ENCODE data around the gene ALB.
A peak's percentile ranks its signal among the peaks of the same experiment; 100 is the strongest.

The ALB gene

GRCh38 chr4:73409012-73409862, 5.2 kb downstream of the ALB start:
- DNase-seq = no peak

DNA sequence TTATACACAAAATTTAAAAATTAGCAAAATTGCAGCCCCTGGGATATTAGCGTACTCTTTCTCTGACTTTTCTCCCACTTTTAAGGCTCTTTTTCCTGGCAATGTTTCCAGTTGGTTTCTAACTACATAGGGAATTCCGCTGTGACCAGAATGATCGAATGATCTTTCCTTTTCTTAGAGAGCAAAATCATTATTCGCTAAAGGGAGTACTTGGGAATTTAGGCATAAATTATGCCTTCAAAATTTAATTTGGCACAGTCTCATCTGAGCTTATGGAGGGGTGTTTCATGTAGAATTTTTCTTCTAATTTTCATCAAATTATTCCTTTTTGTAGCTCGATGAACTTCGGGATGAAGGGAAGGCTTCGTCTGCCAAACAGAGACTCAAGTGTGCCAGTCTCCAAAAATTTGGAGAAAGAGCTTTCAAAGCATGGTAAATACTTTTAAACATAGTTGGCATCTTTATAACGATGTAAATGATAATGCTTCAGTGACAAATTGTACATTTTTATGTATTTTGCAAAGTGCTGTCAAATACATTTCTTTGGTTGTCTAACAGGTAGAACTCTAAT, 6.0 kb downstream of the ALB start:
- DNase-seq = no peak

GRCh38 chr4:73410916-73411730, 7.0 kb downstream of the ALB start:
- no peak for DNase-seq

DNA sequence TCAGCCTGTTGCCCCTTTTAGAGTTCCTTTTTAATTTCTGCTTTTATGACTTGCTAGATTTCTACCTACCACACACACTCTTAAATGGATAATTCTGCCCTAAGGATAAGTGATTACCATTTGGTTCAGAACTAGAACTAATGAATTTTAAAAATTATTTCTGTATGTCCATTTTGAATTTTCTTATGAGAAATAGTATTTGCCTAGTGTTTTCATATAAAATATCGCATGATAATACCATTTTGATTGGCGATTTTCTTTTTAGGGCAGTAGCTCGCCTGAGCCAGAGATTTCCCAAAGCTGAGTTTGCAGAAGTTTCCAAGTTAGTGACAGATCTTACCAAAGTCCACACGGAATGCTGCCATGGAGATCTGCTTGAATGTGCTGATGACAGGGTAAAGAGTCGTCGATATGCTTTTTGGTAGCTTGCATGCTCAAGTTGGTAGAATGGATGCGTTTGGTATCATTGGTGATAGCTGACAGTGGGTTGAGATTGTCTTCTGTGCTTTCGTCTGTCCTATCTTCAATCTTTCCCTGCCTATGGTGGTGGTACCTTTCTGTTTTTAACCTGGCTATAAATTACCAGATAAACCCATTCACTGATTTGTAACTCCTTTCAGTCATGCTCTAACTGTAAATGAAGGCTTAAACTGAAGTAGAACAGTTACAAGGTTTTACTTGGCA, 7.8 kb downstream of the ALB start:
- no peak for DNase-seq

- no peak for DNase-seq
Observed at GRCh38 chr4:73413294-73413755, 9.2 kb downstream of the ALB start.

DNA sequence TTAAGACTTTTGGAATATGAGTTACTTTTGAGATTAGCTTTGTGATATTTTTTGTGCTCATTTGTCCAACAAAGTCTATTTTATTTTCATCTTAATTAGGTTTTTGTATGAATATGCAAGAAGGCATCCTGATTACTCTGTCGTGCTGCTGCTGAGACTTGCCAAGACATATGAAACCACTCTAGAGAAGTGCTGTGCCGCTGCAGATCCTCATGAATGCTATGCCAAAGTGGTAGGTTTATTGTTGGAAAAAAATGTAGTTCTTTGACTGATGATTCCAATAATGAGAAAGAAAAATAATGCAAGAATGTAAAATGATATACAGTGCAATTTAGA, 10.8 kb downstream of the ALB start:
- DNase-seq = no peak

DNA sequence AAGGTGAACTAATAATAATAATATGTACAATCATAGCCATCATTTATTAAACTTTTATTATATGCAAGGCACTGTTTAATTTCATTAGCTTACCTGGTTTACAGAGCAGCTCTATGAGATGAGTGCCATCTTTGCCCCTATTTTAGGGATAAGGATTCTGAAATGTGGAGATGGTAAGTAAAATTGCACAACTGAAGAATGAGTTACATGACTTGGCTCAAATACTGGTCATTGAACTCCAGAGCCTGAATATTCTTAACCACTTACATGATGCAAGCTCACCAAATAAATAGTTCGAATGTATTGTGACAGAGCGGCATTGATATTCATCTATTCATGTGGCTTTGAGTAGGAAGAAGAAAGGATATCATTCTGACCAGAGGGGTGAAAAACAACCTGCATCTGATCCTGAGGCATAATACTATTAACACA, 11.7 kb downstream of the ALB start:
- DNase-seq = no peak

DNA sequence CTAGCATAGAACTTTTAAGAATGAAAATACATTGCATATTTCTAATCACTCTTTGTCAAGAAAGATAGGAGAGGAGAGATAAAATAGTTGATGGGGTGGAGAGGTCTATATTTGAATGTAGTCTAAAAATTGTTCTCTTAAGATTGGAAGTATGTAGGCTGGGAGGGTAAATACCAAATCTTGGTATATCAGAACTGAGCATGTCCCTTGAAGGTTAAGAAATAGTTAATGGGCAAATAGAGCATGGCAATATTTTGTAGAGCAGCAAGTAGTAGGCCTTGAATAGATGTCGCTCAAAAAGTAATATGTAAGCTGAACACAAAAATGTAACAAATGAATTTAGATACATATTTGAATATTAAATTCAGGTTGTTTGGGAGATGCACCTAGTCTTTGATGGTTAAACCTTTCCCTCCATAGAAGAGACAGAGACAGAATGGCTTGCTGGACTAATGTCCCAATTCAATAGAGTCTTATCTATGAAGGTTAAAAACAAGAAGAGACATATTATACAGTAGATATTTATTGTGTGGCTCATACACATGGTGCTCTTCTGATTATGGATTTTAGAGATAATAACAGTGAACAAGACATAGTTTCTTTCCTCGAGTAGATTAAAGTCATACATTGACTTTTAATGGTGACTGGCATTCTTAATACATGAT, 12.5 kb downstream of the ALB start:
- DNase-seq = no peak

DNA sequence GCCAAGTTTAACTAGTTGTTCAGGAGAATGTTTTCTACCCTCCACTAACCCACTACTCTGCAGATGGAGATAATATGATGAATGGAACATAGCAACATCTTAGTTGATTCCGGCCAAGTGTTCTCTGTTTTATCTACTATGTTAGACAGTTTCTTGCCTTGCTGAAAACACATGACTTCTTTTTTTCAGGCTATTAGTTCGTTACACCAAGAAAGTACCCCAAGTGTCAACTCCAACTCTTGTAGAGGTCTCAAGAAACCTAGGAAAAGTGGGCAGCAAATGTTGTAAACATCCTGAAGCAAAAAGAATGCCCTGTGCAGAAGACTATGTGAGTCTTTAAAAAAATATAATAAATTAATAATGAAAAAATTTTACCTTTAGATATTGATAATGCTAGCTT, 13.3 kb downstream of the ALB start:
- no peak for DNase-seq

DNA sequence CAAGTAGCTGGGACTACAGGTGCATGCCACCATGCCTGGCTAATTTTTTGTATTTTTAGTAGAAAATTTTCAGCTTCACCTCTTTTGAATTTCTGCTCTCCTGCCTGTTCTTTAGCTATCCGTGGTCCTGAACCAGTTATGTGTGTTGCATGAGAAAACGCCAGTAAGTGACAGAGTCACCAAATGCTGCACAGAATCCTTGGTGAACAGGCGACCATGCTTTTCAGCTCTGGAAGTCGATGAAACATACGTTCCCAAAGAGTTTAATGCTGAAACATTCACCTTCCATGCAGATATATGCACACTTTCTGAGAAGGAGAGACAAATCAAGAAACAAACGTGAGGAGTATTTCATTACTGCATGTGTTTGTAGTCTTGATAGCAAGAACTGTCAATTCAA, 13.9 kb downstream of the ALB start:
- DNase-seq = peak; percentile 10 to 20

DNA sequence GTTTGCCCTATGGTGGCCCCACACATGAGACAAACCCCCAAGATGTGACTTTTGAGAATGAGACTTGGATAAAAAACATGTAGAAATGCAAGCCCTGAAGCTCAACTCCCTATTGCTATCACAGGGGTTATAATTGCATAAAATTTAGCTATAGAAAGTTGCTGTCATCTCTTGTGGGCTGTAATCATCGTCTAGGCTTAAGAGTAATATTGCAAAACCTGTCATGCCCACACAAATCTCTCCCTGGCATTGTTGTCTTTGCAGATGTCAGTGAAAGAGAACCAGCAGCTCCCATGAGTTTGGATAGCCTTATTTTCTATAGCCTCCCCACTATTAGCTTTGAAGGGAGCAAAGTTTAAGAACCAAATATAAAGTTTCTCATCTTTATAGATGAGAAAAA, 14.6 kb downstream of the ALB start:
- no peak for DNase-seq

- no peak for DNase-seq
Observed at GRCh38 chr4:73419106-73420038, 15.3 kb downstream of the ALB start.

GRCh38 chr4:73420615-73421014, 16.5 kb downstream of the ALB start:
- no peak for DNase-seq

- no peak for DNase-seq
Observed at GRCh38 chr4:73421708-73422457, 17.8 kb downstream of the ALB start.

DNA sequence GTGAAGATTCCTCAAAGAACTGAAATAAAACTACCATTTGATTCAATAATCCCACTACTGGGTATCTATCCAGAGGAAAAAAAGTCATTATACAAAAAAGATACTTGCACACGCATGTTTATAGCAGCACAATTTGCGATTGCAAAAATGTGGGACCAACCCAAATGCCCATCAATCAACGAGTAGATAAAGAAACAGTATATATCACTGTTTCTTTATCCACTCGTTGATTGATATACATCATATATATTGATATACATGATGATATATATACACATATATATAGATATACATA, 18.3 kb downstream of the ALB start:
- no peak for DNase-seq

GRCh38 chr4:73423184-73423583, 19.1 kb downstream of the ALB start:
- no peak for DNase-seq

- DNase-seq = no peak
Observed at GRCh38 chr4:73426666-73427065, 22.6 kb downstream of the ALB start.

DNA sequence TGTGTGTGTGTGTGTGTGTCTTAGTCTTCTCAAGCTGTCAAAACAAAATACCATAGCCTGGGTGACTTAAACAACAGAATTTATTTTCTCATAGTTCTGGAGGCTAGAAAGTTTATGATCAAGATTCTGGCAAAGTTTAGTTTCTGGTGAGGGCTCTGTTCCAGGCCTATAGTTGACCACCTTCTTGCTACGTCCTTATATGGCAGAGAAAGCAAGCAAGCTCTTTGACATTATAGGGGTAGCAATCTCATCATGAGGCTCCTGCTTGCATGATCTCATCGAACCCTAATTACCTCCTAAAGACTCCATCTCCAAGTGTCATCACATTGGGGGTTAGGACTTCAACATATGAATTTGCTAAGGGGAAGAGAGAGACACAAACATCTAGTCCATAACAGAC, 25.0 kb downstream of the ALB start:
- DNase-seq = no peak

DNA sequence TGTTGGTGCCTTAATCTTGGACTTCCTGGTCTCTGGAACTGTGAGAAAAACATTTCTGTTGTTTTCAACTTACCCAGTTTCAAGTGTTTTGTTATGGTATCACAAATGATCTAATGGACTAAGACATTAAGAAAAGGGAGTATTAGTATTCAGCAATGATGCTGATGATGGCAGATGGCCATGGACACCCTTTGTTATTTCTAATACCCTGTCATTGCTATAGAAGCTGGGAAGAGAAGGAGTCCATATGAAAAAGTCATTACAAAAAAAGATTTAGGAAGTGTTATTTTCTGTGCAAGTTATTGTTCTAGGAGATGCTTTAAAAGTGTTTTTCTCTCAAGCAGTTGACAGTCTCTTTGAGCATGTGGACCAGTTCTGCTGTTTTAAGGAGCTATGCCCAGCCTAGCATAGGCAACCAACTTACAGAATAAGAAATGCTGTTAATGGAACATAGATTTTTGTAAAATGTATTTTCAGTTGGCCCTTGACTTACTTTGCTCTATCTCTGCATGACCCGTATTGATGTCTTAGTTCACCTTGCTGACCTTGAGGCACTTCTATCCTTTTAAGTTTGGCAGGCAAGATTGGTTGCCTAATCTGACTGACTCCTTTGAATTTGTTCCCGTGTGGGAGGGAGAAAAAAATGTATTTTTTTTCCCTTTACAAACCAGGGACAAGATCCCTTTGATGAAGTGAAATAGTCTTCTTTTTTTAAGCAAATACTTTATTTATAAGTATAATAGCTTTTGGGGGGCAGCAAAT, 25.9 kb downstream of the ALB start:
- DNase-seq = no peak

DNA sequence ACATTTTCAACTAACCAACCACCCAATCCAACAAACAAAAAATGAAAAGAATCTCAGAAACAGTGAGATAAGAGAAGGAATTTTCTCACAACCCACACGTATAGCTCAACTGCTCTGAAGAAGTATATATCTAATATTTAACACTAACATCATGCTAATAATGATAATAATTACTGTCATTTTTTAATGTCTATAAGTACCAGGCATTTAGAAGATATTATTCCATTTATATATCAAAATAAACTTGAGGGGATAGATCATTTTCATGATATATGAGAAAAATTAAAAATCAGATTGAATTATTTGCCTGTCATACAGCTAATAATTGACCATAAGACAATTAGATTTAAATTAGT, 27.7 kb downstream of the ALB start:
- DNase-seq = no peak
